G401 (cell line): ENCODE results near the gene HNRNPUL1. TPM values are rescaled to one million over a fixed set of nuclear protein-coding genes. Genes with fewer than 3 reads are reported as not detected.

Source experiments
- DNase-seq: peaks from one replicate; pipeline ENCODE4 v3.0.0-alpha.2; 2015; ENCODE audit warnings: low spot score
- in situ Hi-C: cut with HindIII; loops from 2 replicates; pipeline ENCODE4 v1.10.0; 2016; ENCODE audit warnings: low sequenced_read_pairs, mixed read lengths
- total RNA-seq: library from RNA; depleted of rRNA; stranded (reverse); fragments of >200 nt; shearing (Covaris generic); gene quantifications from 2 replicates; pipeline ENCODE4 v1.2.3, GENCODE V29; 2014

HNRNPUL1 gene
- total RNA-seq, 1 experiment from 2014 or later = 116 TPM

GRCh38 chr19:41321600-41322270 lies 57.6 kb downstream of the HNRNPUL1 start:
- in situ Hi-C loops = no loop called here
- no peak for DNase-seq

- DNase-seq = no peak
- in situ Hi-C loops = no loop called here
These were observed 58.3 kb downstream of the HNRNPUL1 start for GRCh38 chr19:41322451-41322850.

- no peak for DNase-seq
- in situ Hi-C loops = no loop called here
These were observed 58.9 kb downstream of the HNRNPUL1 start for GRCh38 chr19:41323023-41323422.

- DNase-seq = no peak
- in situ Hi-C loops = no loop called here
These were observed 59.4 kb downstream of the HNRNPUL1 start for GRCh38 chr19:41323430-41324125.

GRCh38 chr19:41324231-41324702 lies 60.1 kb downstream of the HNRNPUL1 start:
- in situ Hi-C loops = no loop called here
- DNase-seq = no peak

- no peak for DNase-seq
- in situ Hi-C loops = no loop called here
These were observed 60.9 kb downstream of the HNRNPUL1 start for GRCh38 chr19:41324921-41325639.

- in situ Hi-C loops = no loop called here
- DNase-seq = no peak
These were observed 61.4 kb downstream of the HNRNPUL1 start for GRCh38 chr19:41325640-41325946.

- in situ Hi-C loops = no loop called here
- no peak for DNase-seq
These were observed 62.0 kb downstream of the HNRNPUL1 start for GRCh38 chr19:41325947-41326706.

- DNase-seq = no peak
- in situ Hi-C loops = no loop called here
These were observed 63.0 kb downstream of the HNRNPUL1 start for GRCh38 chr19:41327076-41327575.

- no peak for DNase-seq
- in situ Hi-C loops = no loop called here
These were observed 63.5 kb downstream of the HNRNPUL1 start for GRCh38 chr19:41327576-41328156.

- no peak for DNase-seq
- in situ Hi-C loops = no loop called here
These were observed 64.1 kb downstream of the HNRNPUL1 start for GRCh38 chr19:41328157-41328841.

GRCh38 chr19:41328842-41329225 lies 64.7 kb downstream of the HNRNPUL1 start:
- in situ Hi-C loops = no loop called here
- DNase-seq = no peak

- no peak for DNase-seq
These were observed 66.3 kb downstream of the HNRNPUL1 start for GRCh38 chr19:41330481-41330880.

GRCh38 chr19:41330946-41331678 lies 66.9 kb downstream of the HNRNPUL1 start:
- no peak for DNase-seq
- in situ Hi-C loops = no loop called here

More at GRCh38 chr19:41330481-41330880, 66.3 kb downstream of the HNRNPUL1 start:
- in situ Hi-C loops = no loop called here

GRCh38 chr19:41332000-41332399 lies 67.8 kb downstream of the HNRNPUL1 start:
- in situ Hi-C loops = no loop called here

GRCh38 chr19:41332468-41332867 lies 68.3 kb downstream of the HNRNPUL1 start:
- DNase-seq = no peak
- in situ Hi-C loops = no loop called here

More at GRCh38 chr19:41332000-41332399, 67.8 kb downstream of the HNRNPUL1 start:
- no peak for DNase-seq

GRCh38 chr19:41334793-41335192 lies 70.6 kb downstream of the HNRNPUL1 start:
- DNase-seq = no peak
- in situ Hi-C loops = no loop called here

- in situ Hi-C loops = no loop called here
- no peak for DNase-seq
These were observed 71.3 kb downstream of the HNRNPUL1 start for GRCh38 chr19:41335467-41335866.
